Loucy (cell line): ENCODE data around the gene NUP62.

Experiments used
- H2AFZ ChIP-seq: fragments of 200-600 bp; sonication (generic); 2 replicates; pipeline ENCODE4 v1.6.0; 2016; ENCODE audit warnings: antibody characterized with exemption, mild to moderate bottlenecking, low read length, moderate library complexity
- H3F3A ChIP-seq: fragments of 200-600 bp; 2 replicates; pipeline ENCODE4 v1.6.0; 2016; ENCODE audit warnings: antibody characterized with exemption, low read depth, mild to moderate bottlenecking
- H3K27me3 ChIP-seq: fragments of 200-600 bp; sonication (generic); 2 replicates; pipeline ENCODE4 v1.6.1; 2014; ENCODE audit warnings: low read length, mild to moderate bottlenecking; ENCODE audit not compliant: insufficient read depth, poor library complexity, severe bottlenecking
- H3K36me3 ChIP-seq: fragments of 200-600 bp; sonication (generic); 2 replicates; pipeline ENCODE4 v1.6.1; 2016; ENCODE audit warnings: low read length; ENCODE audit not compliant: insufficient read depth
- H3K4me1 ChIP-seq: fragments of 200-600 bp; sonication (generic); 2 replicates; pipeline ENCODE4 v1.5.1; 2014; ENCODE audit warnings: low read length, mild to moderate bottlenecking; ENCODE audit not compliant: insufficient read depth, poor library complexity, severe bottlenecking
- H3K4me2 ChIP-seq: fragments of 200-600 bp; sonication (generic); 2 replicates; pipeline ENCODE4 v1.6.0; 2014; ENCODE audit warnings: antibody characterized with exemption, low read length, low read depth, mild to moderate bottlenecking; ENCODE audit not compliant: poor library complexity, severe bottlenecking
- H3K4me3 ChIP-seq: fragments of 200-600 bp; sonication (generic); 2 replicates; pipeline ENCODE4 v1.5.1; 2014; ENCODE audit warnings: low read length, mild to moderate bottlenecking, mixed read lengths; ENCODE audit not compliant: poor library complexity, severe bottlenecking
- H3K79me2 ChIP-seq: fragments of 200-600 bp; sonication (generic); 2 replicates; pipeline ENCODE4 v1.6.1; 2014; ENCODE audit warnings: low read length; ENCODE audit not compliant: insufficient read depth
- H3K9ac ChIP-seq: fragments of 200-600 bp; sonication (generic); 2 replicates; pipeline ENCODE4 v1.6.0; 2014; ENCODE audit warnings: mild to moderate bottlenecking, low read depth, low read length, moderate library complexity; ENCODE audit not compliant: poor library complexity, severe bottlenecking
- H3K9me2 ChIP-seq: fragments of 200-600 bp; sonication (generic); replicated peaks from 2 replicates; pipeline ENCODE4 v1.6.1; 2016; ENCODE audit warnings: low read depth, low read length, mixed read lengths
- H3K9me3 ChIP-seq: fragments of 200-600 bp; sonication (generic); 2 replicates; pipeline ENCODE4 v1.6.1; 2014; ENCODE audit warnings: mild to moderate bottlenecking, antibody characterized with exemption, low read length, low read depth; ENCODE audit not compliant: insufficient read depth
- H4K20me1 ChIP-seq: fragments of 200-600 bp; sonication (generic); 2 replicates; pipeline ENCODE4 v1.6.0; 2014; ENCODE audit warnings: antibody characterized with exemption, low read length, mild to moderate bottlenecking; ENCODE audit not compliant: insufficient read depth, poor library complexity, severe bottlenecking
- EZH2phosphoT487 ChIP-seq: fragments of 200-600 bp; IDR thresholded peaks from 2 replicates; pipeline ENCODE4 v1.6.1; 2018; ENCODE audit warnings: antibody characterized with exemption, mild to moderate bottlenecking, moderate library complexity, borderline replicate concordance
- TF ChIP-seq, protein P1 (sequence below): fragments of 200-600 bp; sonication (generic); conservative IDR thresholded peaks from 2 replicates; pipeline ENCODE4 v1.5.1; 2014; ENCODE audit warnings: mild to moderate bottlenecking, antibody characterized with exemption, low read length

NUP62 gene

DNA sequence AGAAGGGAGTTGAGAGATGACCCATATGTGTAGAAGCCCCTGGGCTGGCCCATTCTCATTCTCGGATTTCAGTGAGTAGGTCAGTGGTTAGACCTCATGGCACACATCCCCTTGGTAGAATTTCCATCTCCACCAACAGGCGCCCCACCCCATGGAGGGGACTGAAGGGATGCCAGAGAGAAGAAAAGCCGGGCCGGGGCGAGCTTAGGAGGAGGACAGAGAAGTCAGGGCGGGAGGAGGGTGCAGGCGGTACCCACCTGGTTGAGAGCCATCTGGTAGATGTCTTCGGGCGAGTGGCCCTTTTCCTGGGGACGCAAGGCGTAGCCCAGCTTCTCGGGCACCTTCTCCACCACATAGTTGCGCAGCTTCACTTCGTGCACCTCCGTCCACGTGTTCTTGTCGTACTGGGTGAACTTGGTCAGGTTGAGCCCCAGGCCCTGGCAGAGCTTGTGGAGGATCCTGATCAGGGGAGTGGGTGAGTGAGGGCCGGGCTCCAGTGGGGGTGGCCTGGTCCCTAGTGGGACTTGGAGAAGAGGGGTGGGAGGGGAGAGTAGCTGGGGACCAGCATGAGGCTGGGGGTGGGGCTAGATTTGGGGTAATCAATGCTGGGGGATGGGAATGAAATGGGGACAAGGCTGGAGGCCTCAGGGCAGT, 35.2 kb downstream of the NUP62 start:
- Histone ChIP-seq H4K20me1 (no peaks in the 10 kb centered on the region), H3K4me2 (no peak overlapping the region), H3K9me3 (no peaks in the 10 kb centered on the region), H3K4me3 (no peak overlapping the region), H3K27me3 (no peaks in the 10 kb centered on the region), H2AFZ (no peak overlapping the region), H3K9ac (no peak overlapping the region), H3K36me3 (no peaks in the 10 kb centered on the region), H3F3A (no peaks in the 10 kb centered on the region), H3K9me2 (no peaks in the 10 kb centered on the region), H3K4me1 (peaks cover 27% of the 10 kb centered on the region), H3K79me2 (no peaks in the 10 kb centered on the region)
- TF ChIP-seq, protein P1, sequence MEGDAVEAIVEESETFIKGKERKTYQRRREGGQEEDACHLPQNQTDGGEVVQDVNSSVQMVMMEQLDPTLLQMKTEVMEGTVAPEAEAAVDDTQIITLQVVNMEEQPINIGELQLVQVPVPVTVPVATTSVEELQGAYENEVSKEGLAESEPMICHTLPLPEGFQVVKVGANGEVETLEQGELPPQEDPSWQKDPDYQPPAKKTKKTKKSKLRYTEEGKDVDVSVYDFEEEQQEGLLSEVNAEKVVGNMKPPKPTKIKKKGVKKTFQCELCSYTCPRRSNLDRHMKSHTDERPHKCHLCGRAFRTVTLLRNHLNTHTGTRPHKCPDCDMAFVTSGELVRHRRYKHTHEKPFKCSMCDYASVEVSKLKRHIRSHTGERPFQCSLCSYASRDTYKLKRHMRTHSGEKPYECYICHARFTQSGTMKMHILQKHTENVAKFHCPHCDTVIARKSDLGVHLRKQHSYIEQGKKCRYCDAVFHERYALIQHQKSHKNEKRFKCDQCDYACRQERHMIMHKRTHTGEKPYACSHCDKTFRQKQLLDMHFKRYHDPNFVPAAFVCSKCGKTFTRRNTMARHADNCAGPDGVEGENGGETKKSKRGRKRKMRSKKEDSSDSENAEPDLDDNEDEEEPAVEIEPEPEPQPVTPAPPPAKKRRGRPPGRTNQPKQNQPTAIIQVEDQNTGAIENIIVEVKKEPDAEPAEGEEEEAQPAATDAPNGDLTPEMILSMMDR = no peak
- no peak for TF ChIP-seq EZH2phosphoT487

DNA sequence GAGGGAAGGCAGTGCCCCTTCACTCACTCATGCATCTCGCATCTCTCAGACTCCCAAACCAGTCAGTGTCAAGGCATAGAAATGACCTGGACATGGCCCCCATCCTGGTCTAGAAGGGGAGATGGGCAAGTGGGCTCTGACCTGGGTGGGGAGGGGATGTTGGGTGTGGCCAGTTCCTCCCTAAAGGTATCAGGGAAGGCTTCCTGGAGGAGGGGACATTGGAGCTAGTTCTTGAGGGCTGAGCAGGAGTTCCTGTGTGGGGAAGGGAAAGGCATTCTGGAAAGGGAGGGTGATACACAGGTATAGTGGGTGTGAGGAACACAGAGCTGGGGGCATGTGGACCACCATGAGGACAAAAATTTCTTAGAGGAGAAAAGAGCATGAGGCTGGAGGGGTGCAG, 36.6 kb downstream of the NUP62 start:
- no peaks in the 10 kb centered on the region for H3K79me2 ChIP-seq
- H3K4me1 ChIP-seq = peaks cover 22% of the 10 kb centered on the region
- H3F3A ChIP-seq = no peaks in the 10 kb centered on the region
- TF ChIP-seq, protein P1 = no peak
- no peak for TF ChIP-seq EZH2phosphoT487
- H4K20me1 ChIP-seq = no peaks in the 10 kb centered on the region
- H3K9ac ChIP-seq = no peak overlapping the region
- no peak overlapping the region for H2AFZ ChIP-seq
- H3K27me3 ChIP-seq = no peaks in the 10 kb centered on the region
- H3K4me3 ChIP-seq = no peak overlapping the region
- no peaks in the 10 kb centered on the region for H3K36me3 ChIP-seq
- H3K9me3 ChIP-seq = no peaks in the 10 kb centered on the region
- H3K4me2 ChIP-seq = no peak overlapping the region
- no peaks in the 10 kb centered on the region for H3K9me2 ChIP-seq

DNA sequence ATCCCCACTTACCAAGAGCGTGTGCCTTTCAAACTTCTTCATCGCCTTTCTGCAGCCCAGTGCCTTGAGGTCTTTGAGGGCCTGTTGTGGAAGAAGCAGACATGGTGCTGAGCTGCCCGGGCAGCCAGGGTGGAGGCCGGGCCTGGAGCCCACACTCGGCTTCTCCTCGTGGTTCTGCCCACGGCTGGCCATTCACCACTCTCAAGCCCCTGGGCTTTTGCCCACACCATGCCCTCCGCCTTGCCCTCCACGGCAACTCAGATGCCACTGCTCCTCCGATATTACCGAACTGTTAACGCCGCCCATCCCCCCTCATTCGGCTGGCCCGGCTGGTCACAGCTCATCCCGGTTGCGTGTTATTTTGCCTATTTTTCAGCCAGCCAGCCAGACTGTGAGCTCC, 37.9 kb downstream of the NUP62 start:
- Histone ChIP-seq H3K4me3 (no peak overlapping the region), H2AFZ (no peak overlapping the region), H3K9me3 (no peaks in the 10 kb centered on the region), H3K36me3 (no peaks in the 10 kb centered on the region), H4K20me1 (no peaks in the 10 kb centered on the region), H3F3A (no peaks in the 10 kb centered on the region), H3K4me2 (no peak overlapping the region), H3K9me2 (no peaks in the 10 kb centered on the region), H3K27me3 (no peaks in the 10 kb centered on the region), H3K9ac (no peak overlapping the region), H3K4me1 (peaks cover 9% of the 10 kb centered on the region), H3K79me2 (no peaks in the 10 kb centered on the region)
- TF ChIP-seq, protein P1 = no peak
- no peak for TF ChIP-seq EZH2phosphoT487
